GM21367 (cell line): ENCODE results near the gene DTYMK.
"Not testable (repeated sequence)": the region's sequence is repeated elsewhere in the genome, so short reads cannot be mapped to it uniquely, and the experiment has no call there.

Experiments used
- ATAC-seq: cut with Tn5 transposase; IDR thresholded peaks from one replicate; pipeline ENCODE4 v1.9.1; 2021; ENCODE audit not compliant: unreplicated experiment

The DTYMK gene

DNA sequence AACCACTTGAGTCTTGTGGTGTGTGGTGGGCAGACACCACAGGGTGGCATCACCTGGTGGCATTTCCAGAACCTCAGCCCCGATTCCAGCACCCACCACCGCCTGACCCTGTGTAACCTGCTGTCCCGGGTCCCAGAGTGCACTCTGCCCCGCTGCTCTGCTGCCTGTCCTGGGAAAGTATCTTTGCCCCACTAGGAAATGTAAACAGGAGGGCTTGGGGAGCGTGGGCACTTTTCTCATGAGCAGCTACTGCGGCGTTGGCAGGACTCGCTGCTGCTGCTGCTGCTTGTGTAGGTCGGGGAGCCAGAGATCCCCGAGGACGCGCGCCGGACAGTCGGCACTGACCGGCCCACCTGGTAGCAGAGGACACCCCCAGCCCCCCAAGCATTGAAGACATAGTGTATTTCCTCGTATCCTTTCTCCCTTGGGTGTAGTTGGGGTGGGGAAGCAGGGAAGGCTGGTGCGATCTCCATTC lies 13.4 kb downstream of the DTYMK start:
- ATAC-seq = no peak

- ATAC-seq = no peak
Observed at GRCh38 chr2:241672243-241673188, 14.1 kb downstream of the DTYMK start.

DNA sequence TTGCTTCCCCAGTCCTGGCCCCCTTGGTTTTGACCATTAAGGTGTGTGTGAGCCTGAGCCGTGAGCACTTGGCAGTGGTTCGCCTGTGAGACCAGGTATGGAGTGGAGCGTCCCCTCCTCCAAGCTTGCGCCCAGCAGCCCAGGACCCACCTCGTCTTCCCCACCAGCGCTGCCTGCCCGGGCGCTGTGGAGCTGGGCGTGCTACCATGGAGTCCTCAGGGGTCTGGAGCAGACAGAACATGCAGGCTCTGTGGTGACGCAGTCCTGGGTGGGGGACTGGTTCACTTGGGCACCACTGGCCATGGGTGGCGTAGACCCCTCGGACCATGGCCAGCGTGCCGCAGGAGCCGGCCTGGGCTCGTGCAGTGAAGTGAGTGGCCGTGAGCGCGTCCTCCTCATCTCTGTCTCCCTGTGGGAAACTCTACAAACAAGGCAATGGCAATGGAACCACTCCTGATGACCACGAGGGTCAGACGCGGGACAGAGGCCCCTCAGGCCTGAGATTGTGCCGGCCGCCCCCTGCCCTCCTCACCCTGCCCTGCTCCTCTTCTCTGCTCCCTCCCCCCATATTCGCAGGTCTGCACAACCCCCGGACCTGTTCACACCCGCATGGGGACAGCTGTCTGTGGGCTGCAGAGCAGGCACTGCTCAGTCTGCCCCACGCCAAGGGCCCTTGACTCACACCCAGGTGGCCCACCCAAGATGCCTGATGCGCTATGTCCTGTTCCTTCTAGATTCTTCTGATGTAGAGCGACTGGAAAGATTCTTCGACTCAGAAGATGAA lies 15.0 kb downstream of the DTYMK start:
- no peak for ATAC-seq

- ATAC-seq = no peak
Observed at GRCh38 chr2:241670333-241671110, 16.1 kb downstream of the DTYMK start.

DNA sequence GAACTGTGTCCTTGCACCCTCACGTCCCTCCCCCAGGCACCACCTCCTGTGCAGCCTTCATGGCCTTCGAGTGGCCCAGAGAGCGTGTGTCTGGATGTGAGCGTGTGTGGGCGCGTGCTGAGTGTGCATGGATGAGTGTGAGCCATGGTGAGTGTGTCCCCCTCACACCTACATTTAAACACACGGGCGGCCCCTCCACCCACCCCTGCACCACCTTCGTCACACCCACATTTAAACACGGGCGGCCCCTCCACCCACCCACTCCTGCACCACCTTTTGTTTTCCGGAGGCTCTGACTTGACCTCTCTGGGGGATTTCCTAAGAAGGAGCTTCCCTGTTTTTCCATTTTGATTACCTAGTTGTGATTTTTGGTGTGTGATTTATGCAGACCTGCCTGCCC lies 17.8 kb downstream of the DTYMK start:
- no peak for ATAC-seq

- no peak for ATAC-seq
Observed at GRCh38 chr2:241668354-241668753, 18.3 kb downstream of the DTYMK start.

DNA sequence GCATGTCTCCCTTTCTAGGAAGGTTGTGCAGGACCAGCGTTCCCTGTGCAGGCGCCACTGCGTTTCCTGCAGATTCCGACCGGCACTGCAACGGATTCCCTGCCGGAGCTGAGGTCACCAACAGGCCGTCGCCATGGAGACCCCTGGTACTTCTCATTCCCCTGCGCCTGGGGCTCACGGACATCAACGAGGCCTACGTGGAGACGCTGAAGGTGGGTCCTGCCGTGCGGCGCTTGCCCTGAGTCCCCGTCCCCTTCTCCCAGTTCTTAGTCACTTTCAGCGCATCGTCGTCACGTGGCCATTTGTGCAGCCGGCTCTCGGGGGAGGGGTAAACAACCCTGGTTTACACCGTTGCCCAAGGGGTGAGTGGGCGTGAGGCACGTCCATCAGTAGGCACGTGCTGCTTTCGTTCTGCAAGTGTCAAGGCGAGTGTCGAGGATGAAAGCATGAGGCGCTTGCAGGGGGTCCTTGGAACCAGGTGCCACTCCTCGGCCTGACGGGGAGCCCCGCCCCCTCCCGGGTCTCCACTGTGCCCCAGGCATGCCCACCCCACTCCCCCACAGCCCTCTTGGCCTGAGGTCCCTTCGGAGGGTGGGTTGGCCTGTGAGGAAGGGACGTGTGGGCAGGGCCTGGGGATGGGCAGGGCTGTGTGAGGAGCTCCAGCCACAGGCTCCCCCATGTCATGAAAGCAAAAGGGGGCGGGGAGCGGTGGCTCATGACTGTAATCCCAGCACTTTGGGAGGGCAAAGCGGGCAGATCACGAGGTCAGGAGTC lies 19.8 kb downstream of the DTYMK start:
- no peak for ATAC-seq

DNA sequence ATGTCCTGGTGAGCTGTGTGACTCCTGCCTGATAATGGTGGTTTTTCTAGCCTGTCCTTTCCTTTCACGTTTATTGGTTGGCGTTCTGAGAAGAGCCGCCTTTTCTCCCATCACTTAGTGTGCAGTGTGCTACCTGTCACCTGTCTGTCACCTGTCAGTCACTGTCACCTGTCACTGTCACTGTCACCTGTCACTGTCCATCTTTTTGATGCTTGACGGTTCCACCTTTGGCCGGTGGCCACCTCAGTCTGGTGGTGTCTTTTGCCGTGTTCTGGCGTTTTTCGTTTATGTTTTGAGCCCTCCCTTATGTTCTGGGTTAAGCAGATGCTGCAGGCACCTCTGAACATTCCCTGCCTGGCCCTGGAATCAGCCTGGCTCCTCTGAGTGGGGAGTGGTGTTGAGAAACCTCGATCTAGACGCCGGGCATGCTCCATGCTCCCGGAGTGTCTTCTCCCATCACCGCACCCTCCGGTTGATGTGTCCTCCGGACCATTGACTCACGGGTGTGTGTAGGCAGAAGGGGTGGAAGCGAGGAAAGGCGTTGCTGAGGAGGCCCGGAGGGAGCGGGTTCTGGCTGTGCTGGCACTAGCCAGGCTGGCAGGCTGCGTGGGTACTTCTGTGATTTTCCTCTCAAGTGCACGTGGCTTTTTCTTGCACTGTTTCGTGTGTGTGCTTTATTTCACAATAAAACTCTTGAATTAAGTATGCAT lies 20.7 kb downstream of the DTYMK start:
- no peak for ATAC-seq

DNA sequence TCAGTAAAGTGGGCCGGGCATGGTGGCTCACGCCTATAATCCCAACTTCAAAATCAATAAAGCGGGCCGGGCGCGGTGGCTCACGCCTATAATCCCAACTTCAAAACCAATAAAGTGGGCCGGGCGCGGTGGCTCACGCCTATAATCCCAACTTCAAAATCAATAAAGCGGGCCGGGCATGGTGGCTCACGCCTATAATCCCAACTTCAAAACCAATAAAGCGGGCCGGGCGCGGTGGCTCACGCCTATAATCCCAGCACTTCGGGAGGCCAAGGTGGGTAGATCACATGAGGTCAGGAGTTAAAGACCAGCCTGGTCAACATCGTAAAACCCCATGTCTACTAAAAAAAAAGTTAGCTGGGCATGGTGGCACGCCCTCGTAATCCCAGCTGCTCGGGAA lies 23.9 kb downstream of the DTYMK start:
- ATAC-seq = not testable (repeated sequence)

- ATAC-seq = no peak
Observed at GRCh38 chr2:241660593-241661213, 25.9 kb downstream of the DTYMK start.

- ATAC-seq = no peak
Observed at GRCh38 chr2:241659150-241659739, 27.4 kb downstream of the DTYMK start.

DNA sequence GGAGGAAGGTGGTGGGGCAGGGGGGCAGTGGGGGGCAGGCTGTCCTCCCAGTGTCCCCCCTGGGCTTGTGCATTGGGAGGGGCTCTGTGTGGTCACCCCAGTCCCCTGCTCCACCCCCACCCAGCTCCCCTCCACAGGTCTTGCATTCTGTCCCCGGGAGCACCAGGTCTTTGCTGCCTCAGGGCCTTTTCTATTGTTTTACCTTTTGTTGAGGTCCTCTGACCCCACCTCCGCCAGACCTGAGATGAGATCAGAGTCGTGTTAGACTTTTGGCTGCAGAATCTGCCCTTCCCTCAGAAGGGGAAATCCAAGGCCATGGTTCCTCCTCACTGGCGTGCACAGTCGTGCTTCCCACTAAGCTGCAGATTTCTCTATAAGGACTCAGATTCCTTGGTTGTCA lies 28.3 kb downstream of the DTYMK start:
- no peak for ATAC-seq

DNA sequence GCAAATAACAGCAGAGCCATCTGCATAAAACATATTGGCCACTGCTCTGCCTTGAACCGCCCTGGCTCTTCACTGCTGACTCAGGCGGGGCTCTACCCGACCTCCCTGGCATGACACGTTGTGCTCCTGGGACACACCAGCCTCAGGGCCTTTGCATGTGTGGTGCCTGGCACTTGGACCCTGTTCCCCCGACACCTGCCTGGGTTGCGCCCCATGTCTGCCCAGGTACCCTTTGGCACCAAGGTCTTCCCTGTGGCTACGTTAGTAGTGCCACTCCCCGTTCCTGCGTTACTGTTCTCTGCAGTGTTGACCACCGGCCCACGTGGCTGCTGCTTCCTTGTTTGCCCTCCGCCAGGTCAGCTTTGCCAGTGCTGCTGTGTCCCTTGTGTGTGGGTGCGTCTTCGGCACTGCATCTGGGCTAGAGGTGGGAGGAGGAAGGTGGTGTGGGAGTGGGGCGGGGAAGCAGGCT lies 28.8 kb downstream of the DTYMK start:
- ATAC-seq = no peak

- ATAC-seq = no peak
Observed at GRCh38 chr2:241656190-241656741, 30.3 kb downstream of the DTYMK start.

DNA sequence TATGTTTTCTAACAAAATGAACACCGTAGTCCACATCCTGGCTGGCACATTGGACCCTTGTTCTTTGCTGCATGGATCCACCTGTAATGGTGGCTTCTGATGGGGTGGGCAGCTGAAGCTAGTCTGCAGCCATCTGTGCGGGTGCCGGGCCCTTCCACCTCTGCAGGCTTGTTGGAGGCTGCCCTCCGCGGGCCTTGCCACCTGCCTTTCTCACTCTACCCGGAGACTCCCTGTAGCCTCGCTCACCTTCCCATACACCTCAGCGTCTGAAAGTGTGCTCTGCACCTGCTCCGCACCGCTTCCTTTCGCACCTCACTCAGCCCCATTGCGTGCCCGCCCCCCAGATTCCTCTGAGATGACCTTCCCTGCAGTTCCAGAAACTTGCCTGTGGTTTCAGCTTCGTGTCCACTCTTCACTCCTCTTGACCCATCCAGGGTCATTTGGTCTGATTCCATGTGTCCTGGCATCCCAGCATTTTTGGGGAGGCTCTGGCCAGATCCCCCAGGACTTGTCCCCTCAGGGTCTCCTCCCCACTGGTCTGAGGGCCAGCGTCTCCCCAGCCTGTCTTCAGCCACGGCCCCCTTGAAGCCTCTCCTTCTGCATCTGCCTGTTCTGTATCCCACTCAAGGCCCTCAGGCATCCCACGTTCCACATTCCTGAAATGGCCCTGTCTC lies 31.0 kb downstream of the DTYMK start:
- ATAC-seq = no peak

DNA sequence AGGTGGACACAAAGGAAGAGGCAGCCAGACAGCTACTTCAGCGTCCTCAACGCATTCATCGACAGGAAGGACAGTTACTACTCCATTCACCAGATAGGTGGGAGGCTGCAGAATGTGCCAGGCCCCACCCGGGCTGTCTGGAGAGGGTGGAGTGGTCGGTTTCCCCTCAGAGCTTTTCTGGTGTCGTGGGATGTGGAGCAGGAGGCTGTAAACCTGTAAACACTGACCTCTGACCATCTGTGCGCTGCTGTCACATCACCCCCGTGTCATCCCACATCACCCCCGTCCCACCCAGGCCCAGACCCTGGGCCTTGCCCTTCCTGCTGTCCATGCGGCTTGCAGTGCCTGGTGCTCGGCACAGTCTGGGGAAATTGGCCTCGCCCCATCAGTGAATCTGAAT lies 32.1 kb downstream of the DTYMK start:
- ATAC-seq = no peak

DNA sequence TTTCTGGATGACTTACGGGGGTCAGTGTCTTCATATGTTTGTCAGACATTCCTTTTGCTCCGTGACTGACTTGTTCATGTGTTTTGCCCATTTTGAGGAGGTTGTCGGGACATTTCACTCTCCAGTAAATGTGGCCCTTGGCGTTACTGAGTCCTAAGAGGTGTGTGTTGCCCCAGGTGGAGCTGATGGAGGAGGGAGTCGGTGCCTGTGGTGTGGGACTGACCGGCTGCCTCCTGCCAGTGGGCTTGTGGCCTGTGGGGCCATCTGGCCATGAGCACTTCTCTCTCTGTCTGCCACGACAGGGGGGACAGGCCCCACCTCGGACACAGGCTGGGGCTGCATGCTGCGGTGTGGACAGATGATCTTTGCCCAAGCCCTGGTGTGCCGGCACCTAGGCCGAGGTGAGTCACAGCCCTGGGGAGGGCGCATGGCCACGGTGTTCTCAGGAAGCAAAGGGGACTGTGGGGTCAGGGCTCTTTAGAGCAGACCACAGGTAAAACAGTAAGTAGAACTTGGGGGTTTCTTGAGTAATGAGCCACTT lies 33.3 kb downstream of the DTYMK start:
- no peak for ATAC-seq

DNA sequence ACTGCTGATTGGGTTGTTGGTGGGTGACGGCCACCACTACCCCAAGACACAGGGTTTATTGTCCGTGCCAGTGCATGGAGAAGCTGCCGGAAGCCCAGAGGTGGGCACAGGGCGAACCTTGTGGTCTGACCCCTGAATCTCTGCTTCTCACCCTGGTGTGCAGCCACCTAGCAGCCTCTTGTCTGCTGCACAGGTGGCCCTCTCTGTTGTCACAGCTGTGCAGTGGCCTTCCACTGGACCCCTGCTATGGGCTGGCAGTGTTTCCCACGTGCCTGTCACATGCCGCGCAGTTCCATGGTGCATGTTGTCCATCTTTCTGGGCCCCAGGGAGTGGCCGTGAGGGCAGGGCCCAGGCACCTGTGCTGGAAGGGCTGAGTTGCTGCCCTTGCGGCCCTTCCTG lies 33.9 kb downstream of the DTYMK start:
- ATAC-seq = no peak
